BLaER1 treated with 17β-estradiol and CSF1 and Interleukin-3, amounts not matched to agents 10 nM and 100 nM (cell line): Measurements from ENCODE around the gene GPC1.

Source experiments
- H3K27ac ChIP-seq, 11 experiments: shearing (Covaris generic); formaldehyde crosslinking; 2 replicates each; pipeline ENCODE4 v1.8.1; 2022
- H3K27me3 ChIP-seq, 11 experiments: shearing (Covaris generic); formaldehyde crosslinking; 2 replicates each; pipeline ENCODE4 v1.8.1; 2022
- H3K36me3 ChIP-seq, 11 experiments: shearing (Covaris generic); formaldehyde crosslinking; 2 replicates each; pipeline ENCODE4 v1.8.1; 2022
- H3K4me1 ChIP-seq, 10 experiments: shearing (Covaris generic); formaldehyde crosslinking; 2 replicates each; pipeline ENCODE4 v1.8.1; 2022
- H3K4me2 ChIP-seq, 11 experiments: shearing (Covaris generic); formaldehyde crosslinking; 2 replicates each; pipeline ENCODE4 v1.8.1; 2022
- H3K4me3 ChIP-seq, 10 experiments: shearing (Covaris generic); formaldehyde crosslinking; 2 replicates each; pipeline ENCODE4 v1.8.1; 2022
- H3K9ac ChIP-seq, 11 experiments: shearing (Covaris generic); formaldehyde crosslinking; 2 replicates each; pipeline ENCODE4 v1.8.1; 2022
- H3K9me3 ChIP-seq, 11 experiments: shearing (Covaris generic); formaldehyde crosslinking; replicated peaks in 1 of 11; 2 replicates each; pipeline ENCODE4 v1.8.1; 2022
- H4K20me1 ChIP-seq, 11 experiments: shearing (Covaris generic); formaldehyde crosslinking; 2 replicates each; pipeline ENCODE4 v1.8.1; 2022
- Cebpa-rat ChIP-seq, 11 experiments: shearing (Covaris generic); IDR thresholded peaks; 2 replicates each; pipeline ENCODE4 v1.8.1; 2022

GPC1 gene

GRCh38 chr2:240425697-240426096 lies 9.8 kb upstream of the GPC1 start:
- Histone ChIP-seq H3K27me3 (no peaks in the 10 kb centered on the region), H3K4me3 (no peak overlapping the region), H3K9me3 (peaks cover 12 to 35% (median 27%) of the 10 kb centered on the region in 11 experiments)

GRCh38 chr2:240426845-240427721 lies 8.4 kb upstream of the GPC1 start:
- no peak overlapping the region for H3K4me3 ChIP-seq
- H3K4me2 ChIP-seq: no peak overlapping the region
- no peak for TF ChIP-seq Cebpa-rat (IDR thresholded peaks at IDR 0.05)
- no peaks in the 10 kb centered on the region for H3K36me3 ChIP-seq
- no peak overlapping the region for H3K9ac ChIP-seq
- H4K20me1 ChIP-seq: no peaks in the 10 kb centered on the region
- H3K27ac ChIP-seq: no peak overlapping the region
- H3K4me1 ChIP-seq: no peaks in the 10 kb centered on the region
- H3K9me3 ChIP-seq: peaks cover 0 to 21% (median 15%) of the 10 kb centered on the region in 11 experiments; a peak in 16 of 22 replicates
- H3K27me3 ChIP-seq: no peaks in the 10 kb centered on the region

More at GRCh38 chr2:240425697-240426096, 9.8 kb upstream of the GPC1 start:
- Histone ChIP-seq H3K9ac (no peak overlapping the region), H3K4me2 (no peak overlapping the region), H3K4me1 (no peaks in the 10 kb centered on the region), H4K20me1 (no peaks in the 10 kb centered on the region), H3K36me3 (no peaks in the 10 kb centered on the region; a peak in 1 of 22 replicates), H3K27ac (no peak overlapping the region)
- TF ChIP-seq Cebpa-rat (IDR thresholded peaks at IDR 0.05): no peak

- H3K9me3 ChIP-seq: peaks cover 0 to 21% (median 9%) of the 10 kb centered on the region in 11 experiments; a peak in 14 of 22 replicates
- no peak for TF ChIP-seq Cebpa-rat (IDR thresholded peaks at IDR 0.05)
- H3K27ac ChIP-seq: no peak overlapping the region
- no peaks in the 10 kb centered on the region for H3K4me1 ChIP-seq
- no peak overlapping the region for H3K4me3 ChIP-seq
- no peaks in the 10 kb centered on the region for H3K27me3 ChIP-seq
- H3K36me3 ChIP-seq: no peaks in the 10 kb centered on the region
- no peaks in the 10 kb centered on the region for H4K20me1 ChIP-seq
- no peak overlapping the region for H3K4me2 ChIP-seq
- H3K9ac ChIP-seq: no peak overlapping the region
Measured at GRCh38 chr2:240427729-240428128, 7.7 kb upstream of the GPC1 start.

DNA sequence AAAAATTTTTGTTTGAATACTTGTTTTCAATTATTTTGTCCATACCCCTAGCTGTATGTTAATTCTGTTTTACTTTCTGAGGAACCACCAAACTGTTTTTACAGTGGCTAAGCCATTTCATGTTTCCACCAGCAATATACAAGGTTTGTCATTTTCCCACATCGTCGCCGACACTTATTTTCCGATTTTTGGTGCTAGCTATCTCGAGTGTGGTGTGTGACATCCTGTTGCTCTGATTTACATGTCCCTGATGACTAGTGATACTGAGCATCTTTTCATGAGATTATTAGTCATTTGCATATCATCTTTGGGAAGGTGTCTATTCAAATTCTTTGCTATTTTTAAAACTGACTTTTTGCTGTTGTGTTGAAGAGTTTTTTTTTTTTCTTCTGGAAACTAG lies 7.2 kb upstream of the GPC1 start:
- no peak overlapping the region for H3K9ac ChIP-seq
- no peaks in the 10 kb centered on the region for H4K20me1 ChIP-seq
- no peak overlapping the region for H3K4me3 ChIP-seq
- peaks cover 0 to 21% (median 9%) of the 10 kb centered on the region in 11 experiments; a peak in 13 of 22 replicates for H3K9me3 ChIP-seq
- H3K36me3 ChIP-seq: no peaks in the 10 kb centered on the region
- peaks cover 0 to 5% (median 0%) of the 10 kb centered on the region in 10 experiments; a peak in 4 of 20 replicates for H3K4me1 ChIP-seq
- no peak overlapping the region for H3K4me2 ChIP-seq
- TF ChIP-seq Cebpa-rat (IDR thresholded peaks at IDR 0.05): no peak
- no peak overlapping the region for H3K27ac ChIP-seq
- H3K27me3 ChIP-seq: no peaks in the 10 kb centered on the region

- no peak overlapping the region for H3K4me3 ChIP-seq
- no peak overlapping the region for H3K9ac ChIP-seq
- H3K27ac ChIP-seq: no peak overlapping the region
- TF ChIP-seq Cebpa-rat (IDR thresholded peaks at IDR 0.05): no peak
- H3K4me1 ChIP-seq: peaks cover 0 to 17% (median 11%) of the 10 kb centered on the region in 10 experiments; a peak in 17 of 20 replicates
- no peak overlapping the region for H3K4me2 ChIP-seq
- peaks cover 0 to 20% (median 9%) of the 10 kb centered on the region in 11 experiments; a peak in 13 of 22 replicates for H3K9me3 ChIP-seq
- no peaks in the 10 kb centered on the region for H3K36me3 ChIP-seq
- H4K20me1 ChIP-seq: peaks cover 0 to 11% (median 0%) of the 10 kb centered on the region in 11 experiments; a peak in 1 of 22 replicates
- no peaks in the 10 kb centered on the region; a peak in 1 of 22 replicates for H3K27me3 ChIP-seq
Measured at GRCh38 chr2:240429341-240429871, 6.1 kb upstream of the GPC1 start.

DNA sequence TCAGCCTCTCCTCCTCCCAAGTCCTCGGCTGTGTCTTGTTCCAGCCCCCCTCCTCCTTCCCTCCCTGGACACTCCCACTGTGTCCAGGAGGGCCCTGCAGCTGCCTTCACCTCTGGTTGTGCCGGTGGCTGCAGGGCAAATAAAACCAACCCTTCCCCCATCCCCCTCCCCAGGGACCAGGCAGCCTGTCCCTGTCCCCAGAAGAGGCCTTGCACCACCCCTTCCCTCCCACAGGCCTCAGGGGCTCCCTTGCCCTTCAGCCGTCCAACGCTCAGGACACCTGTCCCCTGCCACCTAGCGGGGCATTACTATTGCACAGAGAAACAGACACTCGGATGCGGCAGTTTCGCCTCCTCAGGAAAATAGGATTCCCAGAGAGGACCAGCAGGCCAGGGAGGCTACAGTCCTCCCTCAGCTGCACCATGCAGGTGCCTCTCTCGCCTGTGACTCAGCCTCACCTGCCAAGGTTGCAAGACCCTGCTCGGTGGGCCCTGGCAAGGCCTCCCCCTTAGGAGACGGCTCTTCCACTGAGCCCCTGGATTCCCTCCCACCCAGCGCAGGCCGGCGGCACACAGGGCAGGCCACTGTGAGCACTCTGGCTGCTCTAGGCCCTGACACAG lies 5.5 kb upstream of the GPC1 start:
- Histone ChIP-seq H3K4me1 (peaks cover 0 to 22% (median 16%) of the 10 kb centered on the region in 10 experiments; a peak in 17 of 20 replicates), H3K9me3 (peaks cover 0 to 15% (median 7%) of the 10 kb centered on the region in 11 experiments; a peak in 13 of 22 replicates), H3K27me3 (no peaks in the 10 kb centered on the region; a peak in 1 of 22 replicates)

DNA sequence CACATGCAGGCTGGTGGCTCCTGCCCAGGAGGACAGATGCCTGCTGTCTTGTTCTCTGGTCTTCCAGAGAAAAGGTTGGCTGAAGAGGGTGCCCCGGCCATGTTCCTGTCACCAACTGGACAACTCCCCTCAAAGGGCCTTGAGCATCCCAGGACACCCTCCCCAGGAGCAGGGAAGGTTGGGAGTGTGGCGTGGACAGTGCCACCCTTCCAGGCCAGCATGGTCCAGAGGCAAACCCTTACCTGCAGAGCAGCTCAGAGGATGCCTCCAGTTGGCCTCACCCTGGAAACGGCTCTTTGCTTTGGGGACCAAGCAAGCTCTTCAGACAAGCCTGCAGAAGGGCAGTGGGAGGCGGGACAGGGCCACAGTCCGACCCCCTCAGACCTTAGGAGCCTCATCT lies 4.9 kb upstream of the GPC1 start:
- no peak overlapping the region for H3K27ac ChIP-seq
- H4K20me1 ChIP-seq: peaks cover 0 to 12% (median 0%) of the 10 kb centered on the region in 11 experiments; a peak in 1 of 22 replicates
- H3K27me3 ChIP-seq: peaks cover 0 to 1% (median under 1%) of the 10 kb centered on the region in 11 experiments; a peak in 11 of 22 replicates
- peaks cover 0 to 9% (median 4%) of the 10 kb centered on the region in 11 experiments; a peak in 9 of 22 replicates for H3K9me3 ChIP-seq
- peaks cover 0 to 22% (median 16%) of the 10 kb centered on the region in 10 experiments; a peak in 17 of 20 replicates for H3K4me1 ChIP-seq
- no peak for TF ChIP-seq Cebpa-rat (IDR thresholded peaks at IDR 0.05)
- no peaks in the 10 kb centered on the region for H3K36me3 ChIP-seq
- H3K4me2 ChIP-seq: no peak overlapping the region
- H3K9ac ChIP-seq: no peak overlapping the region
- no peak overlapping the region for H3K4me3 ChIP-seq

More for the DNA sequence above, 5.5 kb upstream of the GPC1 start:
- Histone ChIP-seq H4K20me1 (peaks cover 0 to 12% (median 0%) of the 10 kb centered on the region in 11 experiments; a peak in 1 of 22 replicates), H3K36me3 (no peaks in the 10 kb centered on the region), H3K4me3 (no peak overlapping the region), H3K9ac (no peak overlapping the region), H3K27ac (no peak overlapping the region), H3K4me2 (no peak overlapping the region)
- no peak for TF ChIP-seq Cebpa-rat (IDR thresholded peaks at IDR 0.05)

GRCh38 chr2:240431271-240431660 lies 4.2 kb upstream of the GPC1 start:
- no peak overlapping the region for H3K27ac ChIP-seq
- H3K27me3 ChIP-seq: peaks cover 3 to 8% (median 7%) of the 10 kb centered on the region in 11 experiments
- H3K4me3 ChIP-seq: no peak overlapping the region
- no peak for TF ChIP-seq Cebpa-rat (IDR thresholded peaks at IDR 0.05)
- peaks cover 0 to 2% (median 0%) of the 10 kb centered on the region in 11 experiments; a peak in 2 of 22 replicates for H3K9me3 ChIP-seq
- H3K36me3 ChIP-seq: no peaks in the 10 kb centered on the region
- H3K4me2 ChIP-seq: no peak overlapping the region
- peaks cover 1 to 24% (median 18%) of the 10 kb centered on the region in 10 experiments; a peak in 19 of 20 replicates for H3K4me1 ChIP-seq
- H3K9ac ChIP-seq: no peak overlapping the region
- peaks cover 0 to 14% (median 3%) of the 10 kb centered on the region in 11 experiments; a peak in 17 of 22 replicates for H4K20me1 ChIP-seq
